ENCODE measurements around the gene RNF149.

DNA sequence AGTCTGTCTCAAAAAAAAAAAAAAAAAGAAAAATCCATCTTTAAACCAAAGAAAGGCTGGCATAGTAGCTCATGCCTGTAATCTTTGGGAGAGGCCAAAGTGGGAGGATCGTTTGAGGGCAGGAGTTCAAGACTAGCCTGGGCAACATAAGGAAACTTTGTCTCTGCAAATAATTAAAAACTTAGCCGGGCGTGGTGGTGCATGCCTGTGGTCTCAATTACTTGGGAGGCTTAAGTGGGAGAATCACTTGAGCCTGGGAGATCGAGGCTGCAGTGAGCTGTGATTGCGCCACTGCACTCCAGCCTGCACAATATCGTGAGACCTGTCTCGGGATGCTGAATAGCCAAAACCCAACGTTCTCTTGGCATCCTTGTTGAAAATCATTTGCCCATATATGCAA, 49.7 kb downstream of the RNF149 start:
- TF ChIP-seq, protein P1, sequence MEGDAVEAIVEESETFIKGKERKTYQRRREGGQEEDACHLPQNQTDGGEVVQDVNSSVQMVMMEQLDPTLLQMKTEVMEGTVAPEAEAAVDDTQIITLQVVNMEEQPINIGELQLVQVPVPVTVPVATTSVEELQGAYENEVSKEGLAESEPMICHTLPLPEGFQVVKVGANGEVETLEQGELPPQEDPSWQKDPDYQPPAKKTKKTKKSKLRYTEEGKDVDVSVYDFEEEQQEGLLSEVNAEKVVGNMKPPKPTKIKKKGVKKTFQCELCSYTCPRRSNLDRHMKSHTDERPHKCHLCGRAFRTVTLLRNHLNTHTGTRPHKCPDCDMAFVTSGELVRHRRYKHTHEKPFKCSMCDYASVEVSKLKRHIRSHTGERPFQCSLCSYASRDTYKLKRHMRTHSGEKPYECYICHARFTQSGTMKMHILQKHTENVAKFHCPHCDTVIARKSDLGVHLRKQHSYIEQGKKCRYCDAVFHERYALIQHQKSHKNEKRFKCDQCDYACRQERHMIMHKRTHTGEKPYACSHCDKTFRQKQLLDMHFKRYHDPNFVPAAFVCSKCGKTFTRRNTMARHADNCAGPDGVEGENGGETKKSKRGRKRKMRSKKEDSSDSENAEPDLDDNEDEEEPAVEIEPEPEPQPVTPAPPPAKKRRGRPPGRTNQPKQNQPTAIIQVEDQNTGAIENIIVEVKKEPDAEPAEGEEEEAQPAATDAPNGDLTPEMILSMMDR (conservative IDR thresholded peaks at IDR 0.05 in 1 of 2, IDR thresholded peaks at IDR 0.05 in 1 of 2; ENCODE audit: extremely low read depth in 1 of 2, insufficient read depth in 1 of 2, low read depth in 1 of 2, low read length in 2 of 2), result no peak
- TF ChIP-seq EZH2 (IDR thresholded peaks at IDR 0.05; ENCODE audit: borderline replicate concordance, low read length), result no peak
